ENCODE measurements around the gene STRADA. TPM values are rescaled to one million over a fixed set of nuclear protein-coding genes. Genes with fewer than 3 reads are reported as not detected.

Gene STRADA
- total and polyA plus RNA-seq, 2 of the 8 experiments (the other 6 are each of a cell fraction or from before 2014, with no cell fraction given): 35.6 to 43.3 TPM

- Histone ChIP-seq H2BK120ac (replicated peaks; ENCODE audit: low read depth, low read length) (no peak overlapping the region), H3K9ac (replicated peaks in 1 of 4; ENCODE audit: extremely low read depth in 1 of 4, low read depth in 3 of 4, low read length in 3 of 4) (no peak overlapping the region), H3K27me3 (replicated peaks in 1 of 4; ENCODE audit: control insufficient read depth in 3 of 4, extremely low read depth in 1 of 4, insufficient read depth in 3 of 4, low read length in 3 of 4) (no peaks in the 10 kb centered on the region), H2BK15ac (ENCODE audit: low read length) (no peak overlapping the region), H2AK5ac (ENCODE audit: low read depth, low read length) (no peak overlapping the region), H4K8ac (ENCODE audit: extremely low read depth, insufficient read depth, low read length) (no peak overlapping the region), H3K79me2 (ENCODE audit: control insufficient read depth in 1 of 2, insufficient read depth in 2 of 2, low read length in 2 of 2) (peaks cover 7 to 43% of the 10 kb centered on the region in 2 experiments), H2BK20ac (ENCODE audit: low read length) (no peak overlapping the region), H3K9me3 (ENCODE audit: insufficient read depth in 2 of 2, low read depth in 1 of 2, low read length in 1 of 2) (no peaks in the 10 kb centered on the region), H3K4me1 (replicated peaks in 1 of 4; ENCODE audit: control insufficient read depth in 3 of 4, insufficient read depth in 4 of 4, low read length in 3 of 4) (peaks cover 0 to 3% (median 0%) of the 10 kb centered on the region in 4 experiments; a peak in 1 of 7 replicates), H3K56ac (replicated peaks; ENCODE audit: insufficient read length, low read depth, low read length) (no peak overlapping the region), H3K14ac (ENCODE audit: insufficient read length) (no peak overlapping the region), H4K91ac (replicated peaks; ENCODE audit: insufficient read length, low read length) (no peak overlapping the region), H3K23ac (ENCODE audit: insufficient read length) (no peak overlapping the region), H3K79me1 (ENCODE audit: low read depth, low read length) (no peaks in the 10 kb centered on the region; the same call in 1 of the 2 replicates), H3K36me3 (ENCODE audit: control insufficient read depth in 2 of 4, insufficient read depth in 4 of 4, low read length in 3 of 4) (peaks cover 10 to 48% (median 32%) of the 10 kb centered on the region in 4 experiments), H2AFZ (ENCODE audit: low read length) (no peak overlapping the region), H4K5ac (ENCODE audit: insufficient read length, low read depth, low read length) (no peak overlapping the region), H2BK5ac (ENCODE audit: low read depth, low read length) (no peak overlapping the region), H4K20me1 (replicated peaks in 1 of 2; ENCODE audit: control insufficient read depth in 1 of 2, insufficient read depth in 2 of 2, low read length in 2 of 2) (peaks cover 0 to 2% of the 10 kb centered on the region in 2 experiments), H3K18ac (ENCODE audit: extremely low read depth, low read length) (no peak overlapping the region), H3K27ac (ENCODE audit: low read depth, low read length) (no peak overlapping the region), H2BK12ac (ENCODE audit: low read depth, low read length) (no peak overlapping the region), H3K23me2 (ENCODE audit: low read depth, low read length) (no peaks in the 10 kb centered on the region; the same call in 1 of the 2 replicates), H3K4me2 (ENCODE audit: insufficient read depth in 1 of 2, low read depth in 2 of 2, low read length in 2 of 2) (no peak overlapping the region), H3K4me3 (ENCODE audit: extremely low read depth in 1 of 4, insufficient read depth in 2 of 4, low read depth in 3 of 4, low read length in 4 of 4) (no peak overlapping the region), H3K4ac (replicated peaks; ENCODE audit: insufficient read length, low read depth, low read length) (no peak overlapping the region)
- POLR2A ChIA-PET (ENCODE audit: partially characterized antibody): interaction anchor here (0.7 to 1.7 kb wide), 3 partner anchors 9 to 17 kb away, joined by 3 to 8 read pairs (median 4); partner anchors contain the start of genes CCDC47 and DDX42
- FAIRE-seq: no peak
- 80% methylated on average over 4 of the region's 4 CpGs; no CpG with 5 or more reads in 1 of the 2 experiments for WGBS, 2 experiments (ENCODE audit: extremely low coverage in 1 of 2, insufficient coverage in 1 of 2, insufficient read length in 1 of 2, insufficient replicate concordance in 2 of 2, low coverage in 1 of 2, low lambda C conversion rate in 2 of 2, missing lambda C conversion rate in 1 of 2)
- TF ChIP-seq NANOG (IDR thresholded peaks at IDR 0.05; ENCODE audit: insufficient read depth, low read depth, low read length, poor library complexity, severe bottlenecking) (no peak), MAX (IDR thresholded peaks at IDR 0.05) (no peak), SP1 (IDR thresholded peaks at IDR 0.05; ENCODE audit: low read depth, low read length) (no peak), SIRT6 (IDR thresholded peaks at IDR 0.05; ENCODE audit: low read length) (no peak), RBBP5 (IDR thresholded peaks at IDR 0.05; ENCODE audit: borderline replicate concordance, low read depth, low read length) (no peak), CBX5 (IDR thresholded peaks at IDR 0.05; ENCODE audit: low read depth, low read length) (no peak), ATF3 (IDR thresholded peaks at IDR 0.05; ENCODE audit: insufficient read depth, low read depth, low read length) (no peak), TAF7 (optimal IDR thresholded peaks at IDR 0.05; ENCODE audit: borderline replicate concordance, low read depth, low read length) (no peak), GABPA (IDR thresholded peaks at IDR 0.05; ENCODE audit: borderline replicate concordance, insufficient read depth, low read length) (no peak)
- no peak for DNase-seq (ENCODE audit: low read depth in 1 of 2, low spot score in 2 of 2)
- CTCF ChIA-PET (ENCODE audit: partially characterized antibody): interaction anchor here (0.9 to 1.2 kb wide), 2 partner anchors 63 to 363 kb away, joined by 3 read pairs; no protein-coding TSS in a partner anchor
Measured at GRCh38 chr17:63764716-63765115, 23.1 kb upstream of the STRADA start.

Data from H1 (cell line).